H1 (cell line): ENCODE measurements around the gene SYTL1. TPM values are rescaled to one million over a fixed set of nuclear protein-coding genes. Genes with fewer than 3 reads are reported as not detected.

Experiments
- CHD7 ChIP-seq: fragments of 300-600 bp; sonication (generic); IDR thresholded peaks from 2 replicates; pipeline ENCODE4 v1.7.1; 2012; ENCODE audit warnings: low read length, moderate library complexity, mild to moderate bottlenecking, inconsistent platforms; ENCODE audit not compliant: insufficient replicate concordance
- USF2 ChIP-seq: IDR thresholded peaks from 2 replicates; pipeline ENCODE4 v1.6.1; 2011; ENCODE audit warnings: low read length, improper control_type of control experiment
- polyA plus RNA-seq, 7 experiments: library from polyadenylated mRNA; depleted of rRNA in 3 of 7; stranded (reverse) in 5 of 7; unstranded in 2 of 7; fragments of >200 nt in 5 of 7; fragments of 200-250 nt in 2 of 7; gene quantifications; 1 replicate in 5 of 7; 2 replicates in 1 of 7; 4 replicates in 1 of 7; pipeline versions ENCODE4 v1.2.1 to v1.2.3, GENCODE V29; 2011 to 2013; ENCODE audit warnings: missing spikeins in 2 of 7, mixed read lengths in 2 of 7
- total RNA-seq: library from RNA; stranded (reverse); fragmentation: NEBNext Ultra II Directional; extraction: Animal tissue kit (Norgen Biotek cat#: 25700); gene quantifications from 2 replicates; pipeline ENCODE4 v1.2.1, GENCODE V29; 2021

Gene SYTL1
- total and polyA plus RNA-seq, 2 of the 8 experiments (the other 6 are each of a cell fraction or from before 2014, with no cell fraction given), result 6.4 to 19.5 TPM

- TF ChIP-seq CHD7, result no peak
- no peak for TF ChIP-seq USF2
These were observed 19.2 kb downstream of the SYTL1 start (continued) for GRCh38 chr1:27361044-27361402.
